Neuron (in vitro differentiated cells): ENCODE data around the gene CNPPD1.

Experiments used
- H2AFZ ChIP-seq: one replicate; pipeline ENCODE4 v1.6.1; 2013; ENCODE audit warnings: low read depth, mild to moderate bottlenecking, inconsistent platforms, low read length, moderate library complexity
- H3K27me3 ChIP-seq: one replicate; pipeline ENCODE4 v1.6.1; 2013; ENCODE audit warnings: low read length; ENCODE audit not compliant: insufficient read depth
- H3K36me3 ChIP-seq: one replicate; pipeline ENCODE4 v1.6.1; 2013; ENCODE audit warnings: low read length; ENCODE audit not compliant: insufficient read depth
- H3K4me1 ChIP-seq: one replicate; pipeline ENCODE4 v1.6.1; 2013; ENCODE audit warnings: low read length; ENCODE audit not compliant: insufficient read depth
- H3K4me3 ChIP-seq: 2 replicates; pipeline ENCODE4 v1.5.1; 2013; ENCODE audit warnings: mild to moderate bottlenecking, low read length, moderate library complexity
- H3K9me3 ChIP-seq: one replicate; pipeline ENCODE4 v1.6.1; 2013; ENCODE audit warnings: low read length

Gene CNPPD1

GRCh38 chr2:219179601-219180465 lies 3.1 kb upstream of the CNPPD1 start:
- H3K27me3 ChIP-seq, result no peaks in the 10 kb centered on the region
- peak overlapping the region; percentile 73 for H3K4me3 ChIP-seq
- no peaks in the 10 kb centered on the region for H3K9me3 ChIP-seq
- peaks cover 21% of the 10 kb centered on the region for H3K4me1 ChIP-seq
- H2AFZ ChIP-seq, result no peak overlapping the region
- peaks cover 50% of the 10 kb centered on the region for H3K36me3 ChIP-seq

DNA sequence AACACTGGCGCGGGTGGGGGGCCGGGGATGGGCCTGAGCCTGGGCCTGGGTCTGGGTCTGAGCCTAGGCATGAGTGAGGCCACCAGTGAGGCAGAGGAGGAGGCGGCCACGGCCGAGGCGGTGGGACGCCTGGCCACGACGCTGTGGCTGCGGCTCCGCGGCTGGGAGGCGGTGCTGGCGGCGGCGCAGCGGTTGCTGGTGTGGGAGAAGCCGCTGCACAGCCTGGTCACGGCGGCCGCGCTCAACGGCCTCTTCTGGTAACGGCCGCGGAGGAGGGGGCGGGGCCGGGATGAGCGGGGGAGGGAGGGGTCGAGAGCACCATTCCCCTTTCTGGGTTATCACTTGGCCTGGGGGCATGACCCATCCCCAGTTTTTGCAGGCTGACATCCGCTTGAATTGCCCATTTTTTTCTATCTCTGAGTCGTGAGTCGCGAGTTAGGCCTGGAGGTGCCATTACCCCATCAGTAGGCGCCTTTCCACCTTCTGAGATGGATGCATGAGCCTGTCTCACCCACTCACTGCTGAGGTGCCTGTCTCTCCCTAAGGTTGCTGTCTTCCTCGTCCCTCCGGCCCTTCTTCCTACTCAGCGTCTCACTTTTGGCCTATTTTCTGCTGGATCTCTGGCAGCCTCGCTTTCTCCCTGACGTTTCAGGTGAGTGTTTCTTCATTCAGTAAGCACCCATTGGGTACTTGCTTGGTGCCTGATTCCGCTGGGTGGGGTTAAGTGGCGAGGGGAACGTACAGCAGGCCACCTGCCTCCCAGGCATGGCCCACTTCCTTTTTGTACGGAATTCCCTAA lies 1.9 kb upstream of the CNPPD1 start:
- Histone ChIP-seq H3K4me3 (peak overlapping the region; percentile 73), H3K27me3 (no peaks in the 10 kb centered on the region), H3K9me3 (no peaks in the 10 kb centered on the region), H2AFZ (peak overlapping the region; percentile 13), H3K4me1 (peaks cover 21% of the 10 kb centered on the region), H3K36me3 (peaks cover 53% of the 10 kb centered on the region)

DNA sequence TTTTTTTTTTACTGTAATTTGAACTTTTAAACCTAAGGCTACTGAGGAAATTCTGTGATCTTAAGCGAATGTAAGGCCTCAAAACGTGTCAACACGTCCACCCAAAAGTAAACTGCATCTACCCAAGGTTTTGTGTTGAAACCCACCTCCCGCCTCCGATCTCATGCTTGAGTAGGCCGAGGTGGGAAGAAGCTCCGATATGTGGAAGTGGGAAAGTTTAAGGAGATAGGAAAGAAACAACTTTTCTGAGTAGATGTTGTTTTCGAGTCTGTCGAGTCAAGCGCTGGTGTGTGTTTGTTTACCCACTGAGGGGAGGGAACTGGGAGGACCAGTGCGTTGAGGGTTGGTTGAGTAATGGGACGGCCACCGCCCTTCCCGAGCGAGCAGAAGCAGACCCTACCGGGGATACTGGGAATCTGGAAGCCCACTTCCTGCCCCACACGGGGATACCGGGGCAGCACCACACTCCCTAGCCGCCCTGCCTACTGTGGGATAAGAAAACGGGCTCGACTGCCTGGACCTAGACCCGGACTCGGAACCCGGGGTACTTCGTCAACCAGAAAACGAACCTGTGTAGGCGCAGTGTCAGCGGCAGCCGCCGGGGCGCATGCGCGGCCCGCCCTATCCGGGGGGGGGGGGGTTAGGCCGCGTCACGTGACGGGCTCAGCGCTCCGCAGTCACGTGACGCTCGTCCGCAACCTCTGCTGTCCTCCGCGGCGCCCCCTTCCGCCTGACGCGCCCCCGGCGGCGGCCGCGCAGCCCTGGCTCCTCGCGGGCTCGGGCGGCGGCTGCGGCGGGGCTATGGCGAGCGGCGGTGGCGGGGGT lies 1.0 kb upstream of the CNPPD1 start, which contains the start of gene RETREG2:
RETREG2 (plus strand) TSS at position 724 of the 825 bp plus-strand sequence; CDS start at position 802, 78 bp downstream.
- Histone ChIP-seq H3K27me3 (no peaks in the 10 kb centered on the region), H2AFZ (peak within 1 kb of the TSS; percentile 74), H3K36me3 (peaks cover 51% of the 10 kb centered on the region)

DNA sequence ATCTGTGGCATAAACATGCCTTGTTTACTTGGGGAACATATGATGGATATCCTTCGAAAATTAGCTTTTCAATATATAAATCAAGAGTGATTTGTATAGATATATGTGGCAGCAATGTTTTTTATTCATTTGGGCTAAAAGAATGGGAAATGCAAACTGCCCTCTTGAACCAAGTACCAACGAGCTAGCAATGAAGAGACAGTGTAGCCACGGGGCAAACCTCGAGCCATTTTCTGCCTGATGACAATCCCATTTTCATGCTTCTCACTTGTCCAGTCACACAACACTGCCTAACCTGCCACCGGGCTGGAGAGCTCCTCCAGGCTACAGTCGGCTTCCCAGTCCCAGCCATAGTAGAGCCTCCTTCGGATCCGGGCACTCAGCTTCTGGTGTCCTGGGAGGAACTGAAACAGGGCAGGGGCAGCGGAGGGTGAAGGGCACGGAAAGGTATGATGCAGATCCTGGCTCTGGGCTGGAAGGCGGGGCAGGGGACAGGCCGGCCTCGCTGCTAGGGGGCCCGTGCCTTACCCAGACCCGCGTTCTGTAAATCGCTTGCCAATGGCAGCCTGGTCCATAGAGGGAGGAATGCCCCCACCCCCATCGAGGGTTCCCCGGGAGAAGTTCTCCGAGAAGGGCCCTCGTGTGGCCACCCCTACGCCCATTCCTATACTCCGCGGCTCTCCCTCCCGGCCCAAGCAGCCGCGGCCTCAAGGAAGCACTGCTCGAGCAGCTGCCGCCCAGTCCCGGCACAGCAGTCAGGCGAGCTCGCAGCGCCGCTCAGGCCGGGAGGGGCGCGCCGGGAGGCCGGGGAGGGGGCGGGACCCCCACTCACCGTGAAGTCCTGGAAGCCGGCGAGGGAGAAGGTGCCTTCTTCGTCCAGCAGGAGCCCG lies 552 bp downstream of the CNPPD1 start:
- peaks cover 40% of the 10 kb centered on the region for H3K36me3 ChIP-seq
- no peaks in the 10 kb centered on the region for H3K27me3 ChIP-seq
- peak overlapping the region; percentile 73 for H3K4me3 ChIP-seq
- peaks cover 21% of the 10 kb centered on the region for H3K4me1 ChIP-seq
- H3K9me3 ChIP-seq, result no peaks in the 10 kb centered on the region
- peak overlapping the region; percentile 74 for H2AFZ ChIP-seq

More for the DNA sequence above, 1.0 kb upstream of the CNPPD1 start, which contains the start of gene RETREG2:
- Histone ChIP-seq H3K9me3 (no peaks in the 10 kb centered on the region), H3K4me3 (peak within 1 kb of the TSS; percentile 73), H3K4me1 (peaks cover 21% of the 10 kb centered on the region)

GRCh38 chr2:219175486-219175885 lies 1.2 kb downstream of the CNPPD1 start:
- no peaks in the 10 kb centered on the region for H3K27me3 ChIP-seq
- H3K36me3 ChIP-seq, result peaks cover 33% of the 10 kb centered on the region
- H2AFZ ChIP-seq, result no peak overlapping the region
- H3K4me1 ChIP-seq, result peaks cover 21% of the 10 kb centered on the region
- H3K4me3 ChIP-seq, result peak overlapping the region; percentile 73
- no peaks in the 10 kb centered on the region for H3K9me3 ChIP-seq

GRCh38 chr2:219174801-219175200 lies 1.9 kb downstream of the CNPPD1 start:
- Histone ChIP-seq H3K4me1 (peaks cover 21% of the 10 kb centered on the region), H3K36me3 (peaks cover 27% of the 10 kb centered on the region), H2AFZ (no peak overlapping the region), H3K27me3 (no peaks in the 10 kb centered on the region), H3K4me3 (no peak overlapping the region), H3K9me3 (no peaks in the 10 kb centered on the region)

DNA sequence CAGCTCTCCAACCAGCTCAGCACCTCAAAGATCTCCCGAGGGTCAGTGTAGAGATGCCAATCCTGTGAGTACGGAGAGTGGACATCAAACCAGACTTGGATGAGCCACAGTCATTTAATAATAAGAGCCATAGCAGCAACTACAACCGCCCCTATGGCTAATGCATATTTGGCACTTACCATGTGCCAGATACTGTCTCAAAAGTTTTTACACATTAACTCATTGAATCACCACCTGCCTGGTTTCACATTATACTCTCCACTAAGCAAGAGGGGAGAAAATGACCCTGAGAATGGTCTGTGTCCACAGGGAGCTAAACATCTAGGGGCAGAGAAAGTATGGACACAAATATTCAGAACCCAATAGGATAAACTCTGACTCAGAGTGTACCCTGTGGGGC lies 2.6 kb downstream of the CNPPD1 start:
- no peak overlapping the region for H2AFZ ChIP-seq
- peaks cover 15% of the 10 kb centered on the region for H3K4me1 ChIP-seq
- H3K36me3 ChIP-seq, result peaks cover 23% of the 10 kb centered on the region
- H3K4me3 ChIP-seq, result no peak overlapping the region
- H3K27me3 ChIP-seq, result no peaks in the 10 kb centered on the region
- no peaks in the 10 kb centered on the region for H3K9me3 ChIP-seq

- Histone ChIP-seq H2AFZ (no peak overlapping the region), H3K4me3 (no peak overlapping the region), H3K36me3 (peaks cover 23% of the 10 kb centered on the region), H3K27me3 (no peaks in the 10 kb centered on the region), H3K4me1 (peaks cover 9% of the 10 kb centered on the region), H3K9me3 (no peaks in the 10 kb centered on the region)
Measured at GRCh38 chr2:219173176-219173575, 3.5 kb downstream of the CNPPD1 start.

- no peak overlapping the region for H2AFZ ChIP-seq
- H3K9me3 ChIP-seq, result no peaks in the 10 kb centered on the region
- H3K27me3 ChIP-seq, result no peaks in the 10 kb centered on the region
- no peak overlapping the region for H3K4me3 ChIP-seq
- peaks cover 23% of the 10 kb centered on the region for H3K36me3 ChIP-seq
- peaks cover 9% of the 10 kb centered on the region for H3K4me1 ChIP-seq
Measured at GRCh38 chr2:219172231-219173154, 4.2 kb downstream of the CNPPD1 start.

DNA sequence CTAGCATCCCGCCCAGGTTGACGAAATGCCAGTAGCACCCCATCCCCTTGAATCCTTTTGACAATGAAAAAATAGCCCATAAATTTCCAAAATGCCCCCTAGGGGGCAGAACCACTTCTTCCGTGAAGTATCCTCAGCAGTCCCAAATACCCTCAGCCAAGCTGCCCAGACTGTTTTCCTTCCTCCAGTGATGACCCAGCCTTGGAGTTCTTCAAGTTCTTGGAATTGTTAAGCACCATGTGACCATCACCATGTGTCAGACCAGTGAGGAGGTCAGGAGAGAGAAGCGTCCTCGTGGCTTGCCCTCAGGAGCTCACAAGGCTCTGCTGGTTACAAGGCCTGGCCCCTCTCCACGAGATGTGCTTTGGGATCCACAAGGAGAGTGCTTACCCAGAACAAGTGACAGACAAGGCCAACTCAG lies 5.5 kb downstream of the CNPPD1 start:
- peaks cover 9% of the 10 kb centered on the region for H3K4me1 ChIP-seq
- H3K36me3 ChIP-seq, result peaks cover 23% of the 10 kb centered on the region
- H3K4me3 ChIP-seq, result no peak overlapping the region
- H3K27me3 ChIP-seq, result no peaks in the 10 kb centered on the region
- no peak overlapping the region for H2AFZ ChIP-seq
- no peaks in the 10 kb centered on the region for H3K9me3 ChIP-seq

DNA sequence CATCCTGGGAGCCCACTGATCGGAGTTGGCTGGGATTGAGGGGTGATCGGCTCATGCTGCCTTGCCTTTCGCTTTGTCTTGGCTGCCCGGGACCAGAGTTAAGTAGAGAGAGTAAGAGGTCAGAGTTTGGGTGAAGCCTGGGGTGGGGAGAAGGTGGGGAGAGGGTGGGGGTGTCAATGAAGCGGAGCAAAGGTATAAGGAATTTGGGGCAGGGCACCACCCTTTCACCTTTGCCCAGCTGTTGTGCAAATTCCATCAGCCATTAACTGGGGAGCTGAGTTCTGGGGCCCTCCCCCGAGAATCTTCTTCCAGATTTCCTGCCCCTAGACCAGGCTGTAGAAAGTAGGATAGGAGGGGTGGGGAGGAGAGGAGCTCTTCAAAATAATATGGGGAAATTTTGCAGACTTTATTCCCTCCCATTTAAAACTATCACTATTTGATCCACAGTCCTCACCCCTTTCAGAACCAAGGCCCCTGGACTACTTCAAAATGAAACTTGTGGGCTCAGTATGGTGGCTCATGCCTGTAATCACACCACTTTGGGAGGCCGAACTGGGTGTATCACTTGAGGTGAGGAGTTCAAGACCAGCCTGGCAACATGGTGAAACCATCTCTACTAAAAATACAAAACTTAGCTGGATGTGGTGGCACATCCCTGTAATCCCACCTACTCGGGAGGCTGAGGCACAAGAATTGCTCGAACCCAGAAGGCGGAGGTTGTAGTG lies 6.6 kb downstream of the CNPPD1 start, which contains the start of gene SLC23A3:
SLC23A3 (minus strand) TSS at position 100 of the 725 bp plus-strand sequence; CDS start at position 55, 45 bp downstream.
- H3K9me3 ChIP-seq, result no peaks in the 10 kb centered on the region
- H3K27me3 ChIP-seq, result no peaks in the 10 kb centered on the region
- no peak within 1 kb of the TSS for H2AFZ ChIP-seq
- H3K36me3 ChIP-seq, result peaks cover 23% of the 10 kb centered on the region
- no peaks in the 10 kb centered on the region for H3K4me1 ChIP-seq
- no peak within 1 kb of the TSS for H3K4me3 ChIP-seq
